IMR-90 (cell line): ENCODE measurements around the gene BAIAP2. TPM values are rescaled to one million over a fixed set of nuclear protein-coding genes. Genes with fewer than 3 reads are reported as not detected.
"Not testable (repeated sequence)": the region's sequence is repeated elsewhere in the genome, so short reads cannot be mapped to it uniquely, and the experiment has no call there.

ENCODE experiments used
- ATAC-seq: fragments of 200-7000 bp; cut with Tn5 transposase; 2 replicates; pipeline ENCODE4 v1.9.1; 2020; ENCODE audit warnings: low read depth, mild to moderate bottlenecking, moderate library complexity
- BruUV-seq: library from RNA; stranded (reverse); fragments of 400-500 nt; replicated peaks from 2 replicates; lab custom pipeline; 2021; lab: Mats Ljungman, UMichigan
- CTCF ChIA-PET: fragments of 300-600 bp; formaldehyde crosslinking; extraction: SDS; loops from one replicate; lab custom pipeline; 2021; ENCODE audit warnings: antibody characterized with exemption; lab: Yijun Ruan, JAX
- POLR2A ChIA-PET: fragments of 300-600 bp; sonication (Branson Sonifier 250); formaldehyde crosslinking; loops from one replicate; lab custom pipeline; 2022; ENCODE audit warnings: antibody characterized with exemption; ENCODE audit not compliant: unreplicated experiment; lab: Charles Lee
- DNase-seq: peaks from one replicate; pipeline ENCODE4 v3.0.0; 2013
- H2AFZ ChIP-seq: replicated peaks from 2 replicates; pipeline ENCODE3; 2013; ENCODE audit warnings: low read length, mild to moderate bottlenecking; ENCODE audit not compliant: poor library complexity
- H2AK5ac ChIP-seq: 2 replicates; pipeline ENCODE4 v1.6.1; 2013; ENCODE audit warnings: low read depth, low read length, inconsistent platforms
- H2AK9ac ChIP-seq: replicated peaks from 2 replicates; pipeline ENCODE3; 2013; ENCODE audit warnings: mild to moderate bottlenecking, low read depth, low read length, moderate library complexity; ENCODE audit not compliant: poor library complexity
- H2BK120ac ChIP-seq: 2 replicates; pipeline ENCODE4 v1.6.1; 2013; ENCODE audit warnings: low read depth, low read length, inconsistent platforms
- H2BK15ac ChIP-seq: 3 replicates; pipeline ENCODE4 v1.6.1; 2013; ENCODE audit warnings: low read depth, low read length, inconsistent platforms
- H2BK20ac ChIP-seq: 2 replicates; pipeline ENCODE4 v1.6.1; 2013; ENCODE audit warnings: low read depth, mild to moderate bottlenecking, inconsistent platforms, low read length, moderate library complexity
- H2BK5ac ChIP-seq: 2 replicates; pipeline ENCODE4 v1.6.1; 2013; ENCODE audit warnings: mild to moderate bottlenecking, low read depth, low read length, inconsistent platforms; ENCODE audit not compliant: poor library complexity, severe bottlenecking
- H3K14ac ChIP-seq: replicated peaks from 2 replicates; pipeline ENCODE4 v1.6.1; 2013; ENCODE audit warnings: low read depth, low read length, inconsistent platforms
- H3K18ac ChIP-seq: 2 replicates; pipeline ENCODE4 v1.6.1; 2013; ENCODE audit warnings: low read depth, low read length, control low read depth
- H3K23ac ChIP-seq: 2 replicates; pipeline ENCODE4 v1.6.1; 2013; ENCODE audit warnings: low read depth, low read length, inconsistent platforms
- H3K27ac ChIP-seq: 2 replicates; pipeline ENCODE4 v1.5.1; 2013; ENCODE audit warnings: mild to moderate bottlenecking, control low read depth, low read length; ENCODE audit not compliant: insufficient read depth
- H3K27me3 ChIP-seq: 2 replicates; pipeline ENCODE4 v1.6.1; 2013; ENCODE audit warnings: low read length; ENCODE audit not compliant: control insufficient read depth, insufficient read depth
- H3K36me3 ChIP-seq: 2 replicates; pipeline ENCODE4 v1.6.1; 2013; ENCODE audit warnings: low read length, mixed read lengths; ENCODE audit not compliant: control insufficient read depth, insufficient read depth
- H3K4ac ChIP-seq: 2 replicates; pipeline ENCODE4 v1.6.1; 2013; ENCODE audit warnings: low read depth, low read length, inconsistent platforms
- H3K4me1 ChIP-seq: 2 replicates; pipeline ENCODE4 v1.6.1; 2013; ENCODE audit warnings: low read length, mixed read lengths; ENCODE audit not compliant: control insufficient read depth, insufficient read depth
- H3K4me2 ChIP-seq: 2 replicates; pipeline ENCODE4 v1.6.1; 2013; ENCODE audit warnings: low read depth, mild to moderate bottlenecking, control low read depth, low read length, moderate library complexity
- H3K4me3 ChIP-seq: 2 replicates; pipeline ENCODE4 v1.5.1; 2013; ENCODE audit warnings: low read depth, mild to moderate bottlenecking, control low read depth, low read length, moderate library complexity; ENCODE audit not compliant: insufficient read depth
- H3K56ac ChIP-seq: 2 replicates; pipeline ENCODE4 v1.6.1; 2013; ENCODE audit warnings: low read length, inconsistent platforms; ENCODE audit not compliant: insufficient read depth; ENCODE audit errors: extremely low read depth
- H3K79me1 ChIP-seq, 2 experiments: 2 replicates each; pipeline ENCODE4 v1.6.1; 2013; ENCODE audit warnings: low read length in 2 of 2, inconsistent platforms in 1 of 2, low read depth in 1 of 2
- H3K9ac ChIP-seq: 2 replicates; pipeline ENCODE4 v1.6.1; 2013; ENCODE audit warnings: low read depth, low read length, control low read depth
- H3K9me1 ChIP-seq: 2 replicates; pipeline ENCODE4 v1.6.1; 2013; ENCODE audit warnings: low read length, inconsistent platforms; ENCODE audit not compliant: insufficient read depth
- H3K9me3 ChIP-seq: 2 replicates; pipeline ENCODE4 v1.6.1; 2013; ENCODE audit warnings: low read length; ENCODE audit not compliant: control insufficient read depth, insufficient read depth
- H4K20me1 ChIP-seq: 2 replicates; pipeline ENCODE4 v1.6.1; 2013; ENCODE audit warnings: low read length, inconsistent platforms; ENCODE audit not compliant: insufficient read depth
- H4K5ac ChIP-seq: 2 replicates; pipeline ENCODE4 v1.6.1; 2013; ENCODE audit warnings: mild to moderate bottlenecking, low read depth, low read length, control low read depth
- H4K8ac ChIP-seq, 2 experiments: 2 replicates each; pipeline ENCODE4 v1.6.1; 2013; ENCODE audit warnings: low read depth in 2 of 2, low read length in 2 of 2, control low read depth in 1 of 2, inconsistent platforms in 1 of 2
- H4K91ac ChIP-seq: 2 replicates; pipeline ENCODE4 v1.6.1; 2013; ENCODE audit warnings: low read depth, low read length, inconsistent platforms; ENCODE audit not compliant: insufficient read depth
- FOS ChIP-seq: fragments of 150-350 bp; IDR thresholded peaks from 2 replicates; pipeline ENCODE4 v1.6.1; 2016; ENCODE audit warnings: low read depth, low read length
- POLR2A ChIP-seq: IDR thresholded peaks from 2 replicates; pipeline ENCODE4 v1.6.1; 2012; ENCODE audit warnings: mild to moderate bottlenecking, low read depth, low read length
- RFX5 ChIP-seq: IDR thresholded peaks from 2 replicates; pipeline ENCODE4 v1.8.0; 2012; ENCODE audit warnings: low read depth, mild to moderate bottlenecking, low read length, moderate library complexity
- WGBS, 2 experiments: methylation state at CpG; one replicate each; pipeline versions ENCODE4 v1.1.5 to v1.1.7; 2013; ENCODE audit warnings: missing lambda C conversion rate in 2 of 2; ENCODE audit not compliant: insufficient read length in 1 of 2; ENCODE audit errors: extremely low coverage in 2 of 2; 5-methylcytosine and 5-hydroxymethylcytosine counted together
- dilution Hi-C: fragments of 300-500 bp; cut with HindIII; formaldehyde crosslinking; loops from one replicate; pipeline ENCODE4 v1.14.3; 2018; ENCODE audit warnings: low sequenced_read_pairs; ENCODE audit not compliant: unreplicated experiment
- in situ Hi-C: fragments of 300-500 bp; cut with MboI; formaldehyde crosslinking; loops from 3 replicates; pipeline ENCODE4 v1.14.3; 2019; ENCODE audit warnings: low sequenced_read_pairs, inconsistent platforms, mixed read lengths
- intact Hi-C: fragments of 100-400 bp; cut with micrococcal nuclease; formaldehyde crosslinking; loops from 2 replicates; pipeline ENCODE4 v1.10.0; 2022
- polyA plus RNA-seq, 3 experiments: library from polyadenylated mRNA; depleted of rRNA; stranded (reverse); fragments of >200 nt; gene quantifications; 2 replicates each; pipeline ENCODE4 v1.2.3, GENCODE V29; 2012; ENCODE audit warnings: low replicate concordance in 1 of 3
- total RNA-seq: library from RNA; depleted of rRNA; stranded (reverse); fragments of >200 nt; gene quantifications from 2 replicates; pipeline ENCODE4 v1.2.3, GENCODE V29; 2012
- TF ChIP-seq, protein P1 (sequence below): conservative IDR thresholded peaks from 2 replicates; pipeline ENCODE4 v1.5.1; 2012; ENCODE audit warnings: mild to moderate bottlenecking, low read depth, low read length, improper control_type of control experiment

Gene BAIAP2
- total and polyA plus RNA-seq, 2 of the 4 experiments (the other 2 are of a cell fraction): 18.3 to 32.6 TPM

DNA sequence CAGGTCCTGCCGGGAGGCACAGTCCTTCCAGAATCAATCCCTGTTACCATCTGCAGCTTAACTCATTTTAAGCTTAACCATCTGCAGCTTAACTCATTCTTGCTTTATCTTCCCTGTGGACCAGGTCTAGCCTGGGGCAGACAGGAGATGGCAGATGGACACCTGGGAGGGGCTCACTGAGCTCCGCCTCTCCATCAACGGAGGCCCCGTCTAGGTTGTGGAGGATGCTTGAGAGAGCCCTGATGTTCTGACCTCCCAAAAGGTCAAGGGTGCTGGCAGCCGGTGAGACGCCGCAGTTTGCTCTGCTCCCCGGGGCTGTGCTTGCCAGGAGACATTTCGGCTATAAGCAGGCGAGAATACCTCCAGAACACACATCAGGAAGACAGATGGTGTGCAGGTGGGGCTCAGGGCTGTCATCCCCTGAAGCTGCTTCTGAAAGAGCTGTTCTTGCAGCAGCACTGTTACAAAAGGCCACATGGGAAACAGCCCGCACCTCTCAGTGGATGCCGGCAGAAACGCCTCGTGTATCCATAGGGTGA lies 41.3 kb downstream of the BAIAP2 start:
- H3K18ac ChIP-seq: no peak overlapping the region
- H3K9ac ChIP-seq: no peak overlapping the region
- no peak overlapping the region for H3K23ac ChIP-seq
- no peak overlapping the region for H2BK20ac ChIP-seq
- ChIA-PET POLR2A (no interaction called here), CTCF (interaction anchor here (0.8 kb wide), 1 partner anchor 21 kb away, joined by 3 read pairs; no protein-coding TSS in a partner anchor)
- H3K4me1 ChIP-seq: no peaks in the 10 kb centered on the region
- 72% methylated on average over 3 of the region's 14 CpGs; no CpG with 5 or more reads in 1 of the 2 experiments for WGBS, 2 experiments
- TF ChIP-seq, protein P1, sequence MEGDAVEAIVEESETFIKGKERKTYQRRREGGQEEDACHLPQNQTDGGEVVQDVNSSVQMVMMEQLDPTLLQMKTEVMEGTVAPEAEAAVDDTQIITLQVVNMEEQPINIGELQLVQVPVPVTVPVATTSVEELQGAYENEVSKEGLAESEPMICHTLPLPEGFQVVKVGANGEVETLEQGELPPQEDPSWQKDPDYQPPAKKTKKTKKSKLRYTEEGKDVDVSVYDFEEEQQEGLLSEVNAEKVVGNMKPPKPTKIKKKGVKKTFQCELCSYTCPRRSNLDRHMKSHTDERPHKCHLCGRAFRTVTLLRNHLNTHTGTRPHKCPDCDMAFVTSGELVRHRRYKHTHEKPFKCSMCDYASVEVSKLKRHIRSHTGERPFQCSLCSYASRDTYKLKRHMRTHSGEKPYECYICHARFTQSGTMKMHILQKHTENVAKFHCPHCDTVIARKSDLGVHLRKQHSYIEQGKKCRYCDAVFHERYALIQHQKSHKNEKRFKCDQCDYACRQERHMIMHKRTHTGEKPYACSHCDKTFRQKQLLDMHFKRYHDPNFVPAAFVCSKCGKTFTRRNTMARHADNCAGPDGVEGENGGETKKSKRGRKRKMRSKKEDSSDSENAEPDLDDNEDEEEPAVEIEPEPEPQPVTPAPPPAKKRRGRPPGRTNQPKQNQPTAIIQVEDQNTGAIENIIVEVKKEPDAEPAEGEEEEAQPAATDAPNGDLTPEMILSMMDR: no peak
- no peak for TF ChIP-seq POLR2A
- no peak for TF ChIP-seq RFX5
- no peak for TF ChIP-seq FOS
- H3K9me3 ChIP-seq: no peaks in the 10 kb centered on the region
- BruUV-seq: no TSS peak
- H4K5ac ChIP-seq: no peak overlapping the region
- no peak overlapping the region for H3K4me2 ChIP-seq
- H3K4me3 ChIP-seq: no peak overlapping the region
- dilution Hi-C loops (no loop called here), in situ Hi-C loops (no loop called here), intact Hi-C loops (no loop called here)
- H2AK9ac ChIP-seq: peak overlapping the region; percentile 42
- H2BK5ac ChIP-seq: no peak overlapping the region
- peaks cover 0 to 4% of the 10 kb centered on the region in 2 experiments; a peak in 1 of 4 replicates for H3K79me1 ChIP-seq
- no peak overlapping the region for H4K91ac ChIP-seq
- peaks cover 8% of the 10 kb centered on the region for H3K9me1 ChIP-seq
- no peak overlapping the region for H2AFZ ChIP-seq
- H3K14ac ChIP-seq: no peak overlapping the region
- H3K36me3 ChIP-seq: peaks cover 7% of the 10 kb centered on the region; the same call in 1 of the 2 replicates
- no peak overlapping the region for H3K27ac ChIP-seq
- no peak overlapping the region for H2BK120ac ChIP-seq
- ATAC-seq (no peak), DNase-seq (no peak)
- no peak overlapping the region for H4K8ac ChIP-seq
- no peak overlapping the region for H3K4ac ChIP-seq
- H3K56ac ChIP-seq: no peak overlapping the region
- no peak overlapping the region for H2BK15ac ChIP-seq
- no peaks in the 10 kb centered on the region for H3K27me3 ChIP-seq
- H4K20me1 ChIP-seq: 0 out of 2 replicates have a peak, but pooled peaks cover 4% of the 10 kb centered on the region
- H2AK5ac ChIP-seq: no peak overlapping the region

- H3K14ac ChIP-seq, H3K27ac ChIP-seq, DNase-seq, H2AK5ac ChIP-seq, H3K4me3 ChIP-seq, H3K4me2 ChIP-seq, H2AFZ ChIP-seq, H3K18ac ChIP-seq, H3K4me1 ChIP-seq, dilution Hi-C loops, H4K91ac ChIP-seq, POLR2A ChIA-PET, H3K9ac ChIP-seq, H3K79me1 ChIP-seq, H4K8ac ChIP-seq, intact Hi-C loops, ATAC-seq, H2AK9ac ChIP-seq, H3K23ac ChIP-seq, H3K36me3 ChIP-seq, H4K20me1 ChIP-seq, H2BK5ac ChIP-seq, H3K9me1 ChIP-seq, H4K5ac ChIP-seq, CTCF ChIA-PET, H2BK120ac ChIP-seq, H2BK20ac ChIP-seq, BruUV-seq, H3K9me3 ChIP-seq, H3K56ac ChIP-seq, H3K4ac ChIP-seq, H3K27me3 ChIP-seq, in situ Hi-C loops, H2BK15ac ChIP-seq: not testable (repeated sequence)
- 94% methylated on average over 31 of the region's 45 CpGs; no CpG with 5 or more reads in 1 of the 2 experiments for WGBS, 2 experiments
Measured at GRCh38 chr17:81078026-81078913, 43.3 kb downstream of the BAIAP2 start.
